Measurements from ENCODE around the gene SIGLEC10.
A peak's percentile ranks its signal among the peaks of the same experiment; 100 is the strongest.
"Not testable (repeated sequence)": the region's sequence is repeated elsewhere in the genome, so short reads cannot be mapped to it uniquely, and the experiment has no call there.

SIGLEC10 gene

GRCh38 chr19:51417107-51417809 is at the start of gene SIGLEC10:
SIGLEC10 (minus strand) TSS chr19:51417642; CDS start chr19:51417581, 61 bp downstream.
- DNase-seq, result peak; percentile 79

- DNase-seq, result no peak
These were observed 49.3 kb upstream of the SIGLEC10 start for GRCh38 chr19:51466723-51467122.

GRCh38 chr19:51463976-51464581 is 46.6 kb upstream of the SIGLEC10 start:
- DNase-seq, result not testable (repeated sequence)

GRCh38 chr19:51462681-51463080 is 45.2 kb upstream of the SIGLEC10 start:
- DNase-seq, result no peak

- DNase-seq, result no peak
These were observed 44.8 kb upstream of the SIGLEC10 start for GRCh38 chr19:51462276-51462675.

- DNase-seq, result peak; percentile 73
These were observed 44.3 kb upstream of the SIGLEC10 start for GRCh38 chr19:51461723-51462161.

GRCh38 chr19:51460164-51460992 is 42.9 kb upstream of the SIGLEC10 start:
- DNase-seq, result peak; percentile 80

GRCh38 chr19:51458899-51459505 is 41.6 kb upstream of the SIGLEC10 start:
- DNase-seq, result peak; percentile 67

GRCh38 chr19:51458051-51458645 is 40.7 kb upstream of the SIGLEC10 start, which contains the start of gene SIGLEC8:
SIGLEC8 (minus strand) TSS chr19:51458454; CDS start chr19:51458387, 67 bp downstream.
- DNase-seq, result no peak

GRCh38 chr19:51457351-51458013 is 40.0 kb upstream of the SIGLEC10 start:
- no peak for DNase-seq

GRCh38 chr19:51456541-51457290 is 39.3 kb upstream of the SIGLEC10 start:
- DNase-seq, result no peak

GRCh38 chr19:51450730-51451307 is 33.4 kb upstream of the SIGLEC10 start:
- DNase-seq, result no peak

- DNase-seq, result peak; percentile 70
These were observed 31.1 kb upstream of the SIGLEC10 start for GRCh38 chr19:51448411-51449016.

GRCh38 chr19:51448011-51448410 is 30.6 kb upstream of the SIGLEC10 start:
- DNase-seq, result no peak

- not testable (repeated sequence) for DNase-seq
These were observed 30.1 kb upstream of the SIGLEC10 start for GRCh38 chr19:51447510-51447909.

GRCh38 chr19:51441410-51442390 is 24.3 kb upstream of the SIGLEC10 start:
- no peak for DNase-seq

GRCh38 chr19:51440846-51441409 is 23.5 kb upstream of the SIGLEC10 start:
- DNase-seq, result peak; percentile 49

GRCh38 chr19:51440052-51440451 is 22.6 kb upstream of the SIGLEC10 start:
- no peak for DNase-seq

GRCh38 chr19:51439021-51439465 is 21.6 kb upstream of the SIGLEC10 start:
- DNase-seq, result peak; percentile 67

All from hematopoietic multipotent progenitor cell treated with erythropoietin and hydrocortisone succinate and interleukin-3 and kit ligand, for 6 days (in vitro differentiated cells).